ENCODE results near the gene GJB5. TPM values are rescaled to one million over a fixed set of nuclear protein-coding genes. Genes with fewer than 3 reads are reported as not detected.
A peak's percentile ranks its signal among the peaks of the same experiment; 100 is the strongest.

Gene GJB5
- total and polyA plus RNA-seq, 5 donors: not detected

DNA sequence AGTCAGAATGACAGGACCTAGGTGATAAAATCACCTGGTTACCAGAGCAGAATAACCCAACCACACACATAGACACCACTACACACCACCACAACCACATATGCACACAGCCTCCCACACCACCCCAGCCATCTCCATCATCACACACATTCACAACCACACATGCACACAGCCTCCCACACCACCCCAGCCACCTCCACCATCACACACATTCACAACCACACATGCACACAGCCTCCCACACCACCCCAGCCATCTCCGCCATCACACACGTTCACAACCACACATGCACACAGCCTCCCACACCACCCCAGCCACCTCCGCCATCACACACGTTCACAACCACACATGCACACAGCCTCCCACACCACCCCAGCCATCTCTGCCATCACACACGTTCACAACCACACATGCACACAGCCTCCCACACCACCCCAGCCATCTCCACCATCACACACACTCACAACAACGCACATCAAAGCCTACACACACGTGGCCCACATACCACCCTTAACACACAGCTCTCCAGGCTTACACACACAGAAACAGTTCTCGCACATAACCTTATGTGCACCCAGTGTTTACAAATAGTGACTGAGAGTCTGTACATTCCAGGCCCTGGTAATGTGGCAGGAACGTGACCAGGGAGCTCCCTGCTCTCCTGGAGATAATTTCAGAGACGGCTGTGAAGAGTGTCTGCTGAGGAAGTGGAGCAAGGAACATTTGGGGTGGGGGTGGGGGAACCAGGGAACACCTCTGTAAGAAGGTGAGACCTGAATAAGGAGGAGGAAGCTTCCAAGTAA lies 22.9 kb downstream of the GJB5 start:
- Histone ChIP-seq H3K27me3 (ENCODE audit: control insufficient read depth, insufficient read depth) (no peaks in the 10 kb centered on the region), H3K27ac (ENCODE audit: low read length) (no peak overlapping the region), H3K4me1 (ENCODE audit: control insufficient read depth, insufficient read depth, low read length) (no peaks in the 10 kb centered on the region), H3K9me3 (ENCODE audit: control insufficient read depth, low read length) (no peaks in the 10 kb centered on the region), H3K4me3 (ENCODE audit: low read length) (no peak overlapping the region)
- DNase-seq (no peak), ATAC-seq (no peak)
- intact Hi-C loops (cut with DNase I): no loop called here
- 62% methylated on average over 10 of the region's 10 CpGs for WGBS

DNA sequence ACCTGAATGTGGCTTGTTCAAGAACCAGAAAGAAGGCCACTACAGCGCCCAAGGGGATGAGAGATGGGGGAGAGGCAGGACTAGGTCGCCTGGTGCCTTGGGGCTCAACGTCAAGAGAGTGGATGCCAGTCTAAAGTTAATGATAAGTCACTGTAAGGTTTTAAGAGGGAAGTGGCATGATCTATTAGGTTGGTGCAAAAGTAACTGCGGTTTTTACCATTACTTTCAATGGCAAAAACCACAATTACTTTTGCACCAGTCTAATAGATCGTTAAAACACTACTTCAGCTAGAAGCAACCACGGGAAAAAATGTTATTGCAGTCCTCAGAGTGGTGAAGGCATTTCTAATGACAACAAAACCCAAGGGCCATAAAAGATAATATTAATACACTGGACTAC lies 23.5 kb downstream of the GJB5 start:
- no peaks in the 10 kb centered on the region for H3K4me1 ChIP-seq (ENCODE audit: control insufficient read depth, insufficient read depth, low read length)
- H3K4me3 ChIP-seq (ENCODE audit: low read length): no peak overlapping the region
- ATAC-seq (no peak), DNase-seq (no peak)
- intact Hi-C loops (cut with DNase I): no loop called here
- 73% methylated on average over 6 of the region's 6 CpGs for WGBS
- no peak overlapping the region for H3K27ac ChIP-seq (ENCODE audit: low read length)
- no peaks in the 10 kb centered on the region for H3K9me3 ChIP-seq (ENCODE audit: control insufficient read depth, low read length)
- no peaks in the 10 kb centered on the region for H3K27me3 ChIP-seq (ENCODE audit: control insufficient read depth, insufficient read depth)

DNA sequence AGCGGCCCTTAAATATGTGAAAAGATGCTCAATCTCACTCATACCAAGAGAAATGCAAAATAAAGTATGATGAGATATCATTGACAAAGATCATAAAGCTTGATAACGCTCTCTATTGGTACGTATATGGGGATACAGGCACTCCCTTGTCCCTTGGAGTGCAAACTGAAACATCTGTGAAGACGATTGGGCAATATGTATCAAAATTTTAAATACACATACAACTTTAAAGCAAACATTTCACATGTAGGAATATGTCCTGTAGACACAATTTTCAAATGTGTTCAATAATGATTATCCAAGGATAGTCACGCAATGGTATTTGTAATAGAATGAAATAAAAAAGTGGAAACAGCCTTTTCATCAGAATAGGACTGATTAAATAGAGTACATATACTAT lies 24.2 kb downstream of the GJB5 start:
- no peaks in the 10 kb centered on the region for H3K27me3 ChIP-seq (ENCODE audit: control insufficient read depth, insufficient read depth)

DNA sequence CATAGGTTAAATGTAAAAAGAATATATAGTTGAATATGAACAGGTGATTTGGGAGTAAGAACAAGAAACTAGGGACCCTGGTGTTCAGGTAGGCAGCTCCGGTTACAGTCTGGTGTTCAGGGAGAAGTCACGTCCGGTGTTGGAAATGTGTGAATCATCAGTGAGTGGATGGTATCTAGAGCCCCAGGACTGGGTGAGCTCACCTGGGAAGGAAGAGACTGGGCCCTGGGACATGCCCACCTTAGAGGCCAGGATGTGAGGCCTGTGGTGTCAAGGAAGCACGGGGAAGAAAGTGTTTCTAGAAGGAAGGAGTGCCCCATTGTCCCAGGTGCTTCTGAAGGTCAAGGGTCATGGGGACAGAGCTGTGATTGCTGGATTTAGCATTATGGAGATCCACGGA lies 24.7 kb downstream of the GJB5 start:
- DNase-seq (no peak), ATAC-seq (no peak)
- H3K27me3 ChIP-seq (ENCODE audit: control insufficient read depth, insufficient read depth): no peaks in the 10 kb centered on the region
- H3K9me3 ChIP-seq (ENCODE audit: control insufficient read depth, low read length): no peaks in the 10 kb centered on the region
- H3K4me1 ChIP-seq (ENCODE audit: control insufficient read depth, insufficient read depth, low read length): no peaks in the 10 kb centered on the region
- intact Hi-C loops (cut with DNase I): no loop called here
- 69% methylated on average over 5 of the region's 5 CpGs for WGBS
- no peak overlapping the region for H3K27ac ChIP-seq (ENCODE audit: low read length)
- no peak overlapping the region for H3K4me3 ChIP-seq (ENCODE audit: low read length)

More for the DNA sequence above, 24.2 kb downstream of the GJB5 start:
- WGBS: 86% methylated on average over 5 of the region's 5 CpGs
- Histone ChIP-seq H3K27ac (ENCODE audit: low read length) (no peak overlapping the region), H3K4me1 (ENCODE audit: control insufficient read depth, insufficient read depth, low read length) (no peaks in the 10 kb centered on the region), H3K9me3 (ENCODE audit: control insufficient read depth, low read length) (no peaks in the 10 kb centered on the region), H3K4me3 (ENCODE audit: low read length) (no peak overlapping the region)
- DNase-seq (no peak), ATAC-seq (no peak)
- intact Hi-C loops (cut with DNase I): no loop called here

DNA sequence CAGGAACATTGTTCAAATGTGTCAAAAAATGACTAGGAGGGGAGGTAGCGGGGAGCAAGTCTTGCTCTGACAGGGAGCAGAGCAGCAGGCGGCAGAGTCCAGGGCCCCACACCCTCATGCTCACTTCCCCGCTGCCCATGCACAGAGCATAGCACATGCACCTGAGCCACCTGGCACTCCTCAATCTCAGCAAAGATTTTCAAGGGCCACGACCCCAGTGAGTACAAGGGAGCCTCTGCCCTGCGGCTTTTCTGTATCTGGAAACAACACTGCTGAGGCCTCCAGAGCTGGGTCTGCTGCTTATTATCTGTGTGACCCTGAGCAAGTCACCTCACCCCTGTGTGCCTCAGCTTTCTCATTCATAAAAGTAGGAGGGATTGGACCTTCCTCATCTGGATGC lies 25.1 kb downstream of the GJB5 start:
- intact Hi-C loops (cut with DNase I): no loop called here
- 83% methylated on average over 5 of the region's 5 CpGs for WGBS
- no peaks in the 10 kb centered on the region for H3K9me3 ChIP-seq (ENCODE audit: control insufficient read depth, low read length)

DNA sequence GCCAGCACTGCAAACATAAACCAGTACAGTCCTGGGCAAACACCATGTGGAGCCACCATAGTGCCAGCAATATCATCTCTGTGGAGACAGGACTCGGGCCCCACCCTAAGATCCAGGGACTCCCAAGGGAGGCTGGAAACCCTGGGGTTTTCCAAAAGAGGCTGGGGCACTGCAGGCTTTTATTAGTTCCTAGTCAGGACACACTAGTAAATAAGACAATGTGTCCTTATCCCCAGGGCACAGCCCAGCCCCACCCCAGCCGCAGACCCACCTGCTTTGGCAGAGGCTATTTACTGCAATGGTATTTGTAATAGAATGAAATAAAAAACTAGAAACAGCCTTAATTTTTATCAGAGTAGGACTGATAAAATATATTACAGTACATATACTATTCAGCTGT lies 25.7 kb downstream of the GJB5 start:
- ATAC-seq (no peak), DNase-seq (no peak)
- H3K9me3 ChIP-seq (ENCODE audit: control insufficient read depth, low read length): no peaks in the 10 kb centered on the region
- intact Hi-C loops (cut with DNase I): no loop called here
- no peaks in the 10 kb centered on the region for H3K27me3 ChIP-seq (ENCODE audit: control insufficient read depth, insufficient read depth)
- 80% methylated on average over 2 of the region's 2 CpGs for WGBS
- no peak overlapping the region for H3K27ac ChIP-seq (ENCODE audit: low read length)
- H3K4me1 ChIP-seq (ENCODE audit: control insufficient read depth, insufficient read depth, low read length): no peaks in the 10 kb centered on the region
- no peak overlapping the region for H3K4me3 ChIP-seq (ENCODE audit: low read length)

More for the DNA sequence above, 25.1 kb downstream of the GJB5 start:
- ATAC-seq (no peak), DNase-seq (no peak)
- Histone ChIP-seq H3K27me3 (ENCODE audit: control insufficient read depth, insufficient read depth) (no peaks in the 10 kb centered on the region), H3K4me1 (ENCODE audit: control insufficient read depth, insufficient read depth, low read length) (no peaks in the 10 kb centered on the region), H3K4me3 (ENCODE audit: low read length) (no peak overlapping the region), H3K27ac (ENCODE audit: low read length) (no peak overlapping the region)

DNA sequence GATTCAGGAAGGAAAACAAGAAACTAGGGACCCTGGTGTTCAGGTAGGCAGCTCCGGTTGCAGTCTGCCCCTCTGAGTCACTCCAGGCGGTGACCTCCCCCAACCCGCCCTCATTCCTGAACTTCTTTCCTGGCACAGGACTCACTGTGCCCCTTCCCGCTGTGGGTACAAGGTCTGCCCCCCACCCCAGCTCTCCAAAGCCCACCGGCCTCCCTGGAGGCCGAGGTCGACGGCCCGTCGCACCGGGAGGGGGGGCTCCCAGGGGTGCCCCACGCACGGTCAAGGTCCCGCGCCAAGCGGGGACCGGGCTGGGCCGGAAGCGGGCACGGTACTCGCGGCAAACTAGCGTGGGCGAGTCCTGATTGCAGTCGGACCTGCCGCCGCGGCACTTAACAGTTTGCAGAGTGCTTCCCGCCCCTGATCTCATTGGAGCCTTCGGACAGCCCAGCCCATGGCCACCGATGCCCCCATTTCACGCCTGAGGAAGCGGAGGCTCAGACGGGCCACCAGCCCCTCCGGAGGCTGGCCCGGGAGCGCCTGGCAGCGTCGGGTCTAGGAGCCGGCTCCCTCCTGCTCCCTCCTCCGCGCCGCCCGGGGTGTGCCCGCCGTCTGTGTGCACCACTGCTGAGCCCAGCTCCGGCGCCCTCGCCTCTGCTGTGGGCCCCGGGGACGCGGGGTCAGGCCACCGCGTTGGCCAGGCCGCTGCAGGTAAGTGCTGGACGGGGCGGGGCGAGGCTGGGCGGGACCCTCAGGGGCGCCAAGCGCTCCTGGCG lies 26.4 kb downstream of the GJB5 start, which contains the start of gene GJB3:
Gene GJB3, plus strand, starts transcription at position 144 of the 773 bp plus-strand sequence. CDS start 3,549 bp downstream, outside the sequence.
- H3K4me1 ChIP-seq (ENCODE audit: control insufficient read depth, insufficient read depth, low read length): no peaks in the 10 kb centered on the region
- H3K4me3 ChIP-seq (ENCODE audit: low read length): peak within 1 kb of the TSS; percentile 6
- intact Hi-C loops (cut with DNase I): no loop called here
- 3% methylated on average over 62 of the region's 62 CpGs for WGBS
- DNase-seq: no peak
- no peaks in the 10 kb centered on the region for H3K9me3 ChIP-seq (ENCODE audit: control insufficient read depth, low read length)
- H3K27me3 ChIP-seq (ENCODE audit: control insufficient read depth, insufficient read depth): no peaks in the 10 kb centered on the region
- peak; percentile 30 to 47 for ATAC-seq
- H3K27ac ChIP-seq (ENCODE audit: low read length): no peak within 1 kb of the TSS

DNA sequence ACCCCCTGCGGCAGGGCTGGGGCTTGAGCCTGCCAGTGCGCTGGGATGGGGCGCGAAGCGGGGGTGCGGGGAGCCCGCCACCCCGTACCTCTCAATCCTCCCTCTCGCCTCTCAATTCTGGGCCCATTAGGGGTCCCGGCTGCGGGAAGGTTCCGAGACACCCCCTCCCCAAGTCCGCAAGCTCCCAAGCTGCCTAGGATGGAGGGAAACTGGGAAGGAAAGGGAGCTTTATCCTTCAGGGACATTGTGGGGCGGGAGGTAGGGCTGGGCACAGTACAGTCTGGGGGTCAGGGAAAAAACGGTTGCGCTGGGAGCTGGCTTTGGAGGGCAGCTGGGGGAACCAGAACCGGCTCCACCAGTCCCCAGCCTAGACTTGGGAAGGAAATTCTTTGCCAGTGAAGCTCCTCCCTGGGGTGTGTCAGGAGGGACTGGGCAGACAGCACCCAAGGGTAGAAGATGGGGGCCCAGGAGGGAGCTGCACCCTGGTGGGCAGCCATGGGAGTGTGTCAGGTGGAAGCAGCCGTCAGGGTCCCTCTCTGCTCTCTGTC lies 27.1 kb downstream of the GJB5 start:
- no peaks in the 10 kb centered on the region for H3K27me3 ChIP-seq (ENCODE audit: control insufficient read depth, insufficient read depth)
- H3K9me3 ChIP-seq (ENCODE audit: control insufficient read depth, low read length): no peaks in the 10 kb centered on the region
- DNase-seq (no peak), ATAC-seq (no peak)
- 9% methylated on average over 18 of the region's 18 CpGs for WGBS
- no peak overlapping the region for H3K27ac ChIP-seq (ENCODE audit: low read length)
- intact Hi-C loops (cut with DNase I): no loop called here
- peaks cover 2% of the 10 kb centered on the region for H3K4me1 ChIP-seq (ENCODE audit: control insufficient read depth, insufficient read depth, low read length)
- H3K4me3 ChIP-seq (ENCODE audit: low read length): no peak overlapping the region

DNA sequence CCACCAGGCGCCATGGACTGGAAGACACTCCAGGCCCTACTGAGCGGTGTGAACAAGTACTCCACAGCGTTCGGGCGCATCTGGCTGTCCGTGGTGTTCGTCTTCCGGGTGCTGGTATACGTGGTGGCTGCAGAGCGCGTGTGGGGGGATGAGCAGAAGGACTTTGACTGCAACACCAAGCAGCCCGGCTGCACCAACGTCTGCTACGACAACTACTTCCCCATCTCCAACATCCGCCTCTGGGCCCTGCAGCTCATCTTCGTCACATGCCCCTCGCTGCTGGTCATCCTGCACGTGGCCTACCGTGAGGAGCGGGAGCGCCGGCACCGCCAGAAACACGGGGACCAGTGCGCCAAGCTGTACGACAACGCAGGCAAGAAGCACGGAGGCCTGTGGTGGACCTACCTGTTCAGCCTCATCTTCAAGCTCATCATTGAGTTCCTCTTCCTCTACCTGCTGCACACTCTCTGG lies 29.9 kb downstream of the GJB5 start:
- Histone ChIP-seq H3K27me3 (ENCODE audit: control insufficient read depth, insufficient read depth) (no peaks in the 10 kb centered on the region), H3K4me1 (ENCODE audit: control insufficient read depth, insufficient read depth, low read length) (peaks cover 2% of the 10 kb centered on the region), H3K4me3 (ENCODE audit: low read length) (no peak overlapping the region), H3K27ac (ENCODE audit: low read length) (no peak overlapping the region), H3K9me3 (ENCODE audit: control insufficient read depth, low read length) (no peaks in the 10 kb centered on the region)
- DNase-seq (no peak), ATAC-seq (no peak)
- 85% methylated on average over 28 of the region's 28 CpGs for WGBS
- intact Hi-C loops (cut with DNase I): loop anchor here in 3 of 4 donors (5.0 kb wide), 3 partner anchors 63 to 83 kb away; no protein-coding TSS in a partner anchor

DNA sequence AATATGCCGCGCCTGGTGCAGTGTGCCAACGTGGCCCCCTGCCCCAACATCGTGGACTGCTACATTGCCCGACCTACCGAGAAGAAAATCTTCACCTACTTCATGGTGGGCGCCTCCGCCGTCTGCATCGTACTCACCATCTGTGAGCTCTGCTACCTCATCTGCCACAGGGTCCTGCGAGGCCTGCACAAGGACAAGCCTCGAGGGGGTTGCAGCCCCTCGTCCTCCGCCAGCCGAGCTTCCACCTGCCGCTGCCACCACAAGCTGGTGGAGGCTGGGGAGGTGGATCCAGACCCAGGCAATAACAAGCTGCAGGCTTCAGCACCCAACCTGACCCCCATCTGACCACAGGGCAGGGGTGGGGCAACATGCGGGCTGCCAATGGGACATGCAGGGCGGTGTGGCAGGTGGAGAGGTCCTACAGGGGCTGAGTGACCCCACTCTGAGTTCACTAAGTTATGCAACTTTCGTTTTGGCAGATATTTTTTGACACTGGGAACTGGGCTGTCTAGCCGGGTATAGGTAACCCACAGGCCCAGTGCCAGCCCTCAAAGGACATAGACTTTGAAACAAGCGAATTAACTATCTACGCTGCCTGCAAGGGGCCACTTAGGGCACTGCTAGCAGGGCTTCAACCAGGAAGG lies 30.5 kb downstream of the GJB5 start:
- 87% methylated on average over 22 of the region's 22 CpGs for WGBS
- Histone ChIP-seq H3K27ac (ENCODE audit: low read length) (no peak overlapping the region), H3K9me3 (ENCODE audit: control insufficient read depth, low read length) (no peaks in the 10 kb centered on the region), H3K4me1 (ENCODE audit: control insufficient read depth, insufficient read depth, low read length) (peaks cover 2% of the 10 kb centered on the region), H3K4me3 (ENCODE audit: low read length) (no peak overlapping the region), H3K27me3 (ENCODE audit: control insufficient read depth, insufficient read depth) (no peaks in the 10 kb centered on the region)
- DNase-seq (no peak), ATAC-seq (no peak)
- intact Hi-C loops (cut with DNase I): loop anchor here in 3 of 4 donors (5.0 kb wide), 3 partner anchors 62 to 82 kb away; no protein-coding TSS in a partner anchor

Measured in right cardiac atrium (tissue), 5 donors.